PC-3 (cell line): ENCODE results near the gene LSMEM2. TPM values are rescaled to one million over a fixed set of nuclear protein-coding genes. Genes with fewer than 3 reads are reported as not detected.

Experiments
- ATAC-seq: fragments of 200-7000 bp; cut with Tn5 transposase; 2 replicates; pipeline ENCODE4 v1.9.1; 2020; ENCODE audit warnings: mild to moderate bottlenecking, moderate library complexity
- BruUV-seq: library from RNA; stranded (reverse); fragments of 400-500 nt; replicated peaks from 2 replicates; lab custom pipeline; 2021; lab: Mats Ljungman, UMichigan
- CTCF ChIA-PET: fragments of 300-600 bp; sonication (Branson Sonifier 250); formaldehyde crosslinking; loops from one replicate; lab custom pipeline; 2022; ENCODE audit warnings: antibody characterized with exemption; lab: Charles Lee
- POLR2A ChIA-PET: fragments of 300-600 bp; sonication (Branson Sonifier 250); formaldehyde crosslinking; loops from one replicate; lab custom pipeline; 2022; ENCODE audit warnings: antibody characterized with exemption; ENCODE audit not compliant: unreplicated experiment; lab: Charles Lee
- DNase-seq: peaks from one replicate; pipeline ENCODE4 v3.0.0-alpha.2; 2015
- H2AFZ ChIP-seq: fragments of 300-600 bp; sonication (generic); 2 replicates; pipeline ENCODE4 v1.6.0; 2016; ENCODE audit warnings: antibody characterized with exemption, low read length
- H3F3A ChIP-seq: fragments of 300-600 bp; sonication (generic); one replicate; pipeline ENCODE4 v1.6.0; 2017; ENCODE audit warnings: antibody characterized with exemption, low read length, control low read depth, mild to moderate bottlenecking; ENCODE audit not compliant: unreplicated experiment
- H3K27ac ChIP-seq: fragments of 300-600 bp; sonication (generic); 2 replicates; pipeline ENCODE4 v1.5.1; 2016; ENCODE audit warnings: mild to moderate bottlenecking, low read length
- H3K27me3 ChIP-seq: fragments of 300-600 bp; sonication (generic); 2 replicates; pipeline ENCODE4 v1.6.1; 2016; ENCODE audit warnings: low read length, mixed read lengths
- H3K36me3 ChIP-seq: fragments of 300-600 bp; sonication (generic); 2 replicates; pipeline ENCODE4 v1.6.1; 2016; ENCODE audit warnings: low read depth, mixed run types, low read length, mixed read lengths
- H3K4me1 ChIP-seq: fragments of 300-600 bp; sonication (generic); 2 replicates; pipeline ENCODE4 v1.5.1; 2016; ENCODE audit warnings: low read length; ENCODE audit not compliant: insufficient read depth
- H3K4me2 ChIP-seq: fragments of 300-600 bp; sonication (generic); 2 replicates; pipeline ENCODE4 v1.6.0; 2016; ENCODE audit warnings: low read length
- H3K4me3 ChIP-seq: fragments of 300-600 bp; sonication (generic); 2 replicates; pipeline ENCODE4 v1.5.1; 2016; ENCODE audit warnings: mild to moderate bottlenecking, low read length, mixed read lengths
- H3K79me2 ChIP-seq: fragments of 300-600 bp; sonication (generic); 2 replicates; pipeline ENCODE4 v1.6.1; 2017; ENCODE audit warnings: low read length, mixed read lengths
- H3K9ac ChIP-seq: fragments of 300-600 bp; sonication (generic); 2 replicates; pipeline ENCODE4 v1.6.0; 2016; ENCODE audit warnings: mild to moderate bottlenecking, low read length
- H3K9me2 ChIP-seq: fragments of 300-600 bp; sonication (generic); replicated peaks from 2 replicates; pipeline ENCODE4 v1.6.1; 2016; ENCODE audit warnings: mixed run types, low read length, mixed read lengths
- H3K9me3 ChIP-seq: fragments of 300-600 bp; sonication (generic); 2 replicates; pipeline ENCODE4 v1.6.1; 2016; ENCODE audit warnings: low read length, mixed read lengths
- H4K20me1 ChIP-seq: fragments of 300-600 bp; sonication (generic); 2 replicates; pipeline ENCODE4 v1.6.1; 2016; ENCODE audit warnings: low read length, mixed read lengths
- CTCF ChIP-seq: fragments of 300-600 bp; sonication (generic); conservative IDR thresholded peaks from 2 replicates; pipeline ENCODE4 v1.5.1; 2017; ENCODE audit warnings: antibody characterized with exemption, low read depth, mild to moderate bottlenecking, low read length
- EZH2 ChIP-seq: fragments of 300-600 bp; sonication (generic); IDR thresholded peaks from one replicate; pipeline ENCODE4 v1.6.1; 2017; ENCODE audit warnings: antibody characterized with exemption, mild to moderate bottlenecking, low read length; ENCODE audit not compliant: unreplicated experiment
- EZH2phosphoT487 ChIP-seq: fragments of 300-600 bp; sonication (generic); IDR thresholded peaks from 2 replicates; pipeline ENCODE4 v1.6.1; 2018; ENCODE audit warnings: mild to moderate bottlenecking, antibody characterized with exemption, low read length, borderline replicate concordance
- intact Hi-C: fragments of 100-400 bp; cut with micrococcal nuclease; formaldehyde crosslinking; loops from 2 replicates; pipeline ENCODE4 v1.9.0; 2023
- total RNA-seq: library from RNA; depleted of rRNA; stranded (reverse); fragments of >200 nt; gene quantifications from 2 replicates; pipeline ENCODE4 v1.2.3, GENCODE V29; 2014

Gene LSMEM2
- total RNA-seq, 1 experiment from 2014 or later: not detected

GRCh38 chr3:50300681-50301254, 21.9 kb downstream of the LSMEM2 start:
- BruUV-seq: no TSS peak
- POLR2A ChIA-PET: interaction anchor here (0.6 kb wide), 1 partner anchor 1861 kb away, joined by 4 read pairs; the partner anchor contains the start of genes CCDC51 and TMA7
- Histone ChIP-seq H3K9ac (peak overlapping the region; percentile 81), H3F3A (no peaks in the 10 kb centered on the region), H3K36me3 (no peaks in the 10 kb centered on the region), H3K27me3 (no peaks in the 10 kb centered on the region), H3K9me2 (no peaks in the 10 kb centered on the region), H3K9me3 (0 out of 2 replicates have a peak, but pooled peaks cover under 1% of the 10 kb centered on the region), H4K20me1 (no peaks in the 10 kb centered on the region), H3K4me2 (peak overlapping the region; percentile 71), H3K27ac (peak overlapping the region; percentile 90), H3K79me2 (peaks cover 14% of the 10 kb centered on the region), H3K4me1 (peaks cover 20% of the 10 kb centered on the region), H3K4me3 (no peak overlapping the region), H2AFZ (no peak overlapping the region)
- TF ChIP-seq EZH2phosphoT487: no peak
- no peak for TF ChIP-seq EZH2
- no peak for TF ChIP-seq CTCF
- DNase-seq (no peak), ATAC-seq (no peak)
- intact Hi-C loops: no loop called here
- CTCF ChIA-PET: no interaction called here

- no peak overlapping the region for H2AFZ ChIP-seq
- no peaks in the 10 kb centered on the region for H3F3A ChIP-seq
- DNase-seq (no peak), ATAC-seq (no peak)
- no peak overlapping the region for H3K9ac ChIP-seq
- ChIA-PET POLR2A (no interaction called here), CTCF (interaction anchor here (0.6 to 1.0 kb wide), 2 partner anchors 22 to 170 kb away, joined by 4 to 22 read pairs; no protein-coding TSS in a partner anchor)
- TF ChIP-seq EZH2phosphoT487 (no peak), CTCF (no peak), EZH2 (no peak)
- H3K36me3 ChIP-seq: no peaks in the 10 kb centered on the region
- H3K27me3 ChIP-seq: no peaks in the 10 kb centered on the region
- H3K27ac ChIP-seq: no peak overlapping the region
- peaks cover 14% of the 10 kb centered on the region for H3K79me2 ChIP-seq
- no peaks in the 10 kb centered on the region for H3K9me2 ChIP-seq
- no TSS peak for BruUV-seq
- 0 out of 2 replicates have a peak, but pooled peaks cover 5% of the 10 kb centered on the region for H3K9me3 ChIP-seq
- H4K20me1 ChIP-seq: no peaks in the 10 kb centered on the region
- no peak overlapping the region for H3K4me3 ChIP-seq
- H3K4me2 ChIP-seq: no peak overlapping the region
- intact Hi-C loops: no loop called here
- peaks cover 20% of the 10 kb centered on the region for H3K4me1 ChIP-seq
Observed at GRCh38 chr3:50302095-50303012, 23.5 kb downstream of the LSMEM2 start.
